HepG2 (cell line): ENCODE measurements around the gene KLF13. TPM values are rescaled to one million over a fixed set of nuclear protein-coding genes. Genes with fewer than 3 reads are reported as not detected.

Source experiments
- ATAC-seq: fragments of 200-7000 bp; cut with Tn5 transposase; 3 replicates; pipeline ENCODE4 v1.9.1; 2020; ENCODE audit warnings: mild to moderate bottlenecking, moderate library complexity
- BruUV-seq: library from RNA; stranded (reverse); fragments of 400-500 nt; replicated peaks from 2 replicates; lab custom pipeline; 2021; lab: Mats Ljungman, UMichigan
- CTCF ChIA-PET: fragments of 300-600 bp; formaldehyde crosslinking; extraction: SDS; loops from one replicate; lab custom pipeline; 2021; ENCODE audit warnings: low total read pairs, inconsistent platforms, low intra/inter-chr PET ratio; lab: Yijun Ruan, JAX
- POLR2A ChIA-PET: fragments of 350-600 bp; sonication (Branson Sonifier 250); formaldehyde crosslinking; loops from one replicate; lab custom pipeline; 2020; ENCODE audit warnings: antibody characterized with exemption, inconsistent platforms; lab: Yijun Ruan, JAX
- DNase-seq: peaks from one replicate; pipeline ENCODE4 v3.0.0-alpha.2; 2015; ENCODE audit warnings: low spot score
- FAIRE-seq: peaks from 3 replicates; lab custom pipeline; 2011; peaks lifted over from hg19 to GRCh38; lab: Jason Lieb, UNC
- H2AFZ ChIP-seq: one replicate; pipeline ENCODE4 v1.6.1; 2011; ENCODE audit warnings: low read length, inconsistent platforms
- H3K27ac ChIP-seq: fragments of 300-600 bp; 3 replicates; pipeline ENCODE4 v1.8.0; 2011; ENCODE audit warnings: mixed run types, mild to moderate bottlenecking, mixed read lengths, low read length, inconsistent platforms; ENCODE audit not compliant: insufficient read depth; ENCODE audit errors: extremely low read length
- H3K27me3 ChIP-seq, 2 experiments: fragments of 200-600 bp in 1 of 2; 2 replicates in 1 of 2; 3 replicates in 1 of 2; pipeline versions ENCODE4 v1.6.0 to v1.8.0; 2011; ENCODE audit warnings: low read length in 2 of 2, mild to moderate bottlenecking in 2 of 2, moderate library complexity in 2 of 2, inconsistent platforms in 1 of 2; ENCODE audit not compliant: insufficient read depth in 2 of 2, control insufficient read depth in 1 of 2
- H3K36me3 ChIP-seq, 2 experiments: fragments of 200-600 bp in 1 of 2; replicated peaks in 1 of 2; 2 replicates in 1 of 2; 3 replicates in 1 of 2; pipeline versions ENCODE4 v1.5.1 to v1.8.0; 2011; ENCODE audit warnings: low read length in 2 of 2, inconsistent platforms in 1 of 2; ENCODE audit not compliant: insufficient read depth in 2 of 2, control insufficient read depth in 1 of 2
- H3K4me1 ChIP-seq: 2 replicates; pipeline ENCODE4 v1.5.1; 2012; ENCODE audit warnings: low read length, inconsistent platforms; ENCODE audit not compliant: insufficient read depth
- H3K4me2 ChIP-seq: 2 replicates; pipeline ENCODE4 v1.6.0; 2011; ENCODE audit warnings: low read depth, low read length, inconsistent platforms
- H3K4me3 ChIP-seq, 3 experiments: fragments of 200-600 bp in 1 of 3; sonication (generic), shearing (Covaris generic) in 1 of 3; replicated peaks in 1 of 3; 2 replicates each; pipeline ENCODE4 v1.5.1; 2011 to 2016; ENCODE audit warnings: low read length in 3 of 3, inconsistent platforms in 2 of 3, low read depth in 2 of 3, mild to moderate bottlenecking in 2 of 3, control low read depth in 1 of 3, mixed read lengths in 1 of 3; ENCODE audit not compliant: insufficient read depth in 1 of 3
- H3K79me2 ChIP-seq: one replicate; pipeline ENCODE4 v1.6.1; 2011; ENCODE audit warnings: low read length, inconsistent platforms; ENCODE audit not compliant: insufficient read depth
- H3K9ac ChIP-seq: 2 replicates; pipeline ENCODE4 v1.6.0; 2011; ENCODE audit warnings: mild to moderate bottlenecking, low read depth, low read length, inconsistent platforms; ENCODE audit not compliant: insufficient read depth
- H3K9me3 ChIP-seq: 2 replicates; pipeline ENCODE4 v1.5.1; 2012; ENCODE audit warnings: mild to moderate bottlenecking, low read length
- H4K20me1 ChIP-seq: 2 replicates; pipeline ENCODE4 v1.6.0; 2011; ENCODE audit warnings: inconsistent platforms, mild to moderate bottlenecking, low read length, moderate library complexity; ENCODE audit not compliant: insufficient read depth
- ETV5 ChIP-seq: IDR thresholded peaks from 2 replicates; pipeline ENCODE4 v1.6.1; 2018; ENCODE audit warnings: missing biosample characterization, missing genetic modification reagents, inconsistent platforms, borderline replicate concordance
- SIN3B ChIP-seq: fragments of 150-350 bp; IDR thresholded peaks from 2 replicates; pipeline ENCODE4 v1.6.1; 2014; ENCODE audit warnings: low read length
- SKI ChIP-seq: fragments of 450-650 bp; IDR thresholded peaks from one replicate; pipeline ENCODE4 v1.6.1; 2018; ENCODE audit warnings: mild to moderate bottlenecking; ENCODE audit not compliant: partially characterized antibody
- SOX6 ChIP-seq, 2 experiments: fragments of 450-650 bp in 1 of 2; sonication (generic) in 1 of 2; formaldehyde crosslinking in 1 of 2; IDR thresholded peaks; 2 replicates each; pipeline versions ENCODE4 v1.4.0 to v1.6.1; 2017 to 2020; ENCODE audit warnings: antibody characterized with exemption in 1 of 2, mild to moderate bottlenecking in 1 of 2, missing genetic modification reagents in 1 of 2
- SSRP1 ChIP-seq: IDR thresholded peaks from 2 replicates; pipeline ENCODE4 v1.6.1; 2016; ENCODE audit warnings: control low read depth
- TBP ChIP-seq: sonication (generic); formaldehyde crosslinking; IDR thresholded peaks from 2 replicates; pipeline ENCODE4 v1.5.0; 2020; ENCODE audit warnings: missing genetic modification reagents
- TEAD3 ChIP-seq: optimal IDR thresholded peaks from 2 replicates; pipeline ENCODE3; 2016; ENCODE audit warnings: borderline replicate concordance
- ZBTB1 ChIP-seq: sonication (generic); formaldehyde crosslinking; IDR thresholded peaks from 2 replicates; pipeline ENCODE4 v1.4.0; 2020; ENCODE audit warnings: missing genetic modification reagents, borderline replicate concordance
- ZBTB38 ChIP-seq: sonication (generic); formaldehyde crosslinking; IDR thresholded peaks from 2 replicates; pipeline ENCODE4 v1.5.1; 2020; ENCODE audit warnings: mild to moderate bottlenecking, missing genetic modification reagents
- ZKSCAN5 ChIP-seq: sonication (generic); formaldehyde crosslinking; IDR thresholded peaks from 2 replicates; pipeline ENCODE4 v1.5.1; 2020; ENCODE audit warnings: mild to moderate bottlenecking, missing genetic modification reagents
- ZNF326 ChIP-seq: sonication (generic); formaldehyde crosslinking; IDR thresholded peaks from 2 replicates; pipeline ENCODE4 v1.4.0; 2020; ENCODE audit warnings: missing genetic modification reagents, borderline replicate concordance
- WGBS: methylation state at CpG from one replicate; pipeline ENCODE4 v1.1.6; 2017; ENCODE audit warnings: low lambda C conversion rate; 5-methylcytosine and 5-hydroxymethylcytosine counted together
- in situ Hi-C: cut with HindIII; loops from 2 replicates; pipeline ENCODE4 v1.10.0; 2017; ENCODE audit warnings: low pct_unique_long_range_greater_than_20kb; ENCODE audit not compliant: extremely low pct_ligation_motif_present
- intact Hi-C: fragments of 100-400 bp; cut with micrococcal nuclease; formaldehyde crosslinking; loops from one replicate; pipeline ENCODE4 v1.10.0; 2022; ENCODE audit not compliant: unreplicated experiment
- polyA plus RNA-seq, 8 experiments: library from polyadenylated mRNA; depleted of rRNA in 3 of 8; stranded (reverse) in 7 of 8; unstranded in 1 of 8; fragments of >200 nt; fragmentation: Illumina TruSeq in 4 of 8; extraction: Trizol in 4 of 8; gene quantifications; 2 replicates each; pipeline versions ENCODE4 v1.2.1 to v1.2.3, GENCODE V29; 2011 to 2016; ENCODE audit warnings: low read depth in 4 of 8, missing spikeins in 1 of 8, mixed read lengths in 1 of 8; ENCODE audit not compliant: insufficient read depth in 1 of 8
- total RNA-seq, 5 experiments: library from RNA; depleted of rRNA; stranded (reverse); fragments of >200 nt; fragmentation: Illumina TruSeq; extraction: Trizol; gene quantifications; 2 replicates each; pipeline ENCODE4 v1.2.3, GENCODE V29; 2016; ENCODE audit warnings: low read depth in 1 of 5
- TF ChIP-seq, protein P1 (sequence below): IDR thresholded peaks from 2 replicates; pipeline ENCODE4 v1.6.1; 2016; ENCODE audit warnings: low read depth, control low read depth

KLF13 gene
- total and polyA plus RNA-seq, 2 of the 13 experiments (the other 11 are each of a cell fraction or from before 2014, with no cell fraction given) = 16.8 to 25.1 TPM

DNA sequence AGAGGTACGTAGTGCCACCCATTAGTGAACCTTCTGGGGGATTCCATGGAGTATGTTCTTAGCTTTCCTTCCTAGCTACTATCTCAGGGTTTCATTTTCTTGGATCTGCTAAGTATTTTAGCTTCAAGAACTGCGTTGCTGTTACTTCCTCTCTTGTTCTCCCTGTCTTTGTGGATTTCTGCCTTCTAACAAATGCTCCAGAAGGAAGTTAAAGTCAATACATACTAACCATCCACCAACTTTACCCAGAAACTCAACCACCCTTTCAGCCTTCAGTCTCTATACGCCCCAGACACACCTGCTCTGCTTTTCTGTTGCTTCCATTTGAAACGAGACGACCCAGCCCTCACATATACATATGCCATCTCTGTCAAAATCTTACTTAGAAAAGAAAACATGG, 2.4 kb upstream of the KLF13 start:
- H3K9me3 ChIP-seq = no peaks in the 10 kb centered on the region
- H3K27ac ChIP-seq = no peak overlapping the region
- peaks cover 39% of the 10 kb centered on the region for H3K4me1 ChIP-seq
- peaks cover 0 to 6% of the 10 kb centered on the region in 2 experiments; a peak in 1 of 5 replicates for H3K27me3 ChIP-seq
- ChIA-PET POLR2A (interaction anchor here (4.6 kb wide), 1 partner anchor 26 kb away, joined by 26 read pairs; no protein-coding TSS in a partner anchor), CTCF (no interaction called here)
- WGBS = 74% methylated on average over 5 of the region's 5 CpGs
- DNase-seq (no peak), FAIRE-seq (no peak), ATAC-seq (no peak)
- peaks cover 10% of the 10 kb centered on the region for H3K79me2 ChIP-seq
- H3K4me2 ChIP-seq = no peak overlapping the region
- BruUV-seq = no TSS peak
- H2AFZ ChIP-seq = no peak overlapping the region
- in situ Hi-C loops = no loop called here
- intact Hi-C loops = loop anchor here (10.0 kb wide), 2 partner anchors 61 to 111 kb away; no protein-coding TSS in a partner anchor
- H4K20me1 ChIP-seq = no peaks in the 10 kb centered on the region; the same call in 1 of the 2 replicates
- H3K4me3 ChIP-seq = no peak overlapping the region
- TF ChIP-seq SOX6 (IDR thresholded peaks at IDR 0.05) (no peak), SOX6 (CRISPR knock-in tag; IDR thresholded peaks at IDR 0.05) (no peak), TEAD3 (CRISPR knock-in tag) (no peak), SKI (no peak), ZBTB1 (CRISPR knock-in tag) (no peak), SIN3B (no peak), ZKSCAN5 (no peak), ZBTB38 (no peak), ETV5 (CRISPR knock-in tag) (no peak), TBP (CRISPR knock-in tag) (no peak), ZNF326 (CRISPR knock-in tag) (no peak), SSRP1 (CRISPR knock-in tag) (no peak)
- TF ChIP-seq, protein P1, sequence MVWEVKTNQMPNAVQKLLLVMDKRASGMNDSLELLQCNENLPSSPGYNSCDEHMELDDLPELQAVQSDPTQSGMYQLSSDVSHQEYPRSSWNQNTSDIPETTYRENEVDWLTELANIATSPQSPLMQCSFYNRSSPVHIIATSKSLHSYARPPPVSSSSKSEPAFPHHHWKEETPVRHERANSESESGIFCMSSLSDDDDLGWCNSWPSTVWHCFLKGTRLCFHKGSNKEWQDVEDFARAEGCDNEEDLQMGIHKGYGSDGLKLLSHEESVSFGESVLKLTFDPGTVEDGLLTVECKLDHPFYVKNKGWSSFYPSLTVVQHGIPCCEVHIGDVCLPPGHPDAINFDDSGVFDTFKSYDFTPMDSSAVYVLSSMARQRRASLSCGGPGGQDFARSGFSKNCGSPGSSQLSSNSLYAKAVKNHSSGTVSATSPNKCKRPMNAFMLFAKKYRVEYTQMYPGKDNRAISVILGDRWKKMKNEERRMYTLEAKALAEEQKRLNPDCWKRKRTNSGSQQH (CRISPR knock-in tag) = no peak
- no peak overlapping the region for H3K9ac ChIP-seq
- no peaks in the 10 kb centered on the region for H3K36me3 ChIP-seq
